ENCODE measurements around the gene CWF19L2.
"Not testable (repeated sequence)": the region's sequence is repeated elsewhere in the genome, so short reads cannot be mapped to it uniquely, and the experiment has no call there.

The CWF19L2 gene

GRCh38 chr11:107430525-107430924 lies 27.1 kb downstream of the CWF19L2 start:
- DNase-seq: no peak

- DNase-seq: no peak
Observed at GRCh38 chr11:107427569-107428180, 29.9 kb downstream of the CWF19L2 start.

- DNase-seq: no peak
Observed at GRCh38 chr11:107413352-107413751, 44.3 kb downstream of the CWF19L2 start.

- DNase-seq: no peak
Observed at GRCh38 chr11:107408762-107409211, 48.8 kb downstream of the CWF19L2 start.

GRCh38 chr11:107405260-107405659 lies 52.4 kb downstream of the CWF19L2 start:
- no peak for DNase-seq

GRCh38 chr11:107401131-107401530 lies 56.5 kb downstream of the CWF19L2 start:
- not testable (repeated sequence) for DNase-seq

GRCh38 chr11:107397357-107397756 lies 60.3 kb downstream of the CWF19L2 start:
- DNase-seq: no peak

GRCh38 chr11:107392611-107393010 lies 65.0 kb downstream of the CWF19L2 start:
- DNase-seq: no peak

- not testable (repeated sequence) for DNase-seq
Observed at GRCh38 chr11:107390701-107391100, 66.9 kb downstream of the CWF19L2 start.

GRCh38 chr11:107387666-107388065 lies 70.0 kb downstream of the CWF19L2 start:
- DNase-seq: no peak

GRCh38 chr11:107385361-107385981 lies 72.2 kb downstream of the CWF19L2 start:
- no peak for DNase-seq

GRCh38 chr11:107384144-107384852 lies 73.3 kb downstream of the CWF19L2 start:
- no peak for DNase-seq

GRCh38 chr11:107372439-107372838 lies 85.2 kb downstream of the CWF19L2 start:
- no peak for DNase-seq

- DNase-seq: no peak
Observed at GRCh38 chr11:107370390-107370789, 87.2 kb downstream of the CWF19L2 start.

- no peak for DNase-seq
Observed at GRCh38 chr11:107359701-107360100, 97.9 kb downstream of the CWF19L2 start.

- DNase-seq: no peak
Observed at GRCh38 chr11:107357877-107358276, 99.7 kb downstream of the CWF19L2 start.

GRCh38 chr11:107354780-107355179 lies 102.8 kb downstream of the CWF19L2 start:
- no peak for DNase-seq

GRCh38 chr11:107337917-107338316 lies 119.7 kb downstream of the CWF19L2 start:
- no peak for DNase-seq

- DNase-seq: no peak
Observed at GRCh38 chr11:107331728-107332127, 125.9 kb downstream of the CWF19L2 start.

GRCh38 chr11:107329164-107329563 lies 128.5 kb downstream of the CWF19L2 start:
- no peak for DNase-seq

GRCh38 chr11:107316426-107316825 lies 141.2 kb downstream of the CWF19L2 start:
- DNase-seq: no peak

- no peak for DNase-seq
Observed at GRCh38 chr11:107307991-107308390, 149.6 kb downstream of the CWF19L2 start.

GRCh38 chr11:107301878-107302277 lies 155.7 kb downstream of the CWF19L2 start:
- no peak for DNase-seq

- DNase-seq: no peak
Observed at GRCh38 chr11:107293677-107294344, 163.8 kb downstream of the CWF19L2 start.
